ENCODE measurements around the gene RPL31.

Gene RPL31

GRCh38 chr2:100987536-100987935 lies 14.6 kb upstream of the RPL31 start:
- no peaks in the 10 kb centered on the region for H3K36me3 ChIP-seq (ENCODE audit: control insufficient read depth, insufficient read depth, low read length)
- H3K9me3 ChIP-seq (ENCODE audit: control insufficient read depth, insufficient read depth, low read depth, low read length): no peaks in the 10 kb centered on the region
- no peak overlapping the region for H3K4me3 ChIP-seq (ENCODE audit: low read depth, low read length)
- no peaks in the 10 kb centered on the region; the same call in 1 of the 2 replicates for H3K4me1 ChIP-seq (ENCODE audit: control insufficient read depth, insufficient read depth, low read length)
- H3K27ac ChIP-seq (ENCODE audit: low read depth, low read length): no peak overlapping the region
- H3K9ac ChIP-seq (ENCODE audit: low read length): no peak overlapping the region
- H3K27me3 ChIP-seq (ENCODE audit: control insufficient read depth, insufficient read depth, low read length): no peaks in the 10 kb centered on the region

- H3K9ac ChIP-seq (ENCODE audit: low read length): no peak overlapping the region
Observed at GRCh38 chr2:100987974-100988373, 14.1 kb upstream of the RPL31 start.

GRCh38 chr2:100988630-100989417 lies 13.3 kb upstream of the RPL31 start:
- H3K4me3 ChIP-seq (ENCODE audit: low read depth, low read length): no peak overlapping the region
- H3K36me3 ChIP-seq (ENCODE audit: control insufficient read depth, insufficient read depth, low read length): no peaks in the 10 kb centered on the region
- no peaks in the 10 kb centered on the region for H3K9me3 ChIP-seq (ENCODE audit: control insufficient read depth, insufficient read depth, low read depth, low read length)
- no peak overlapping the region for H3K9ac ChIP-seq (ENCODE audit: low read length)
- no peak overlapping the region for H3K27ac ChIP-seq (ENCODE audit: low read depth, low read length)
- H3K27me3 ChIP-seq (ENCODE audit: control insufficient read depth, insufficient read depth, low read length): no peaks in the 10 kb centered on the region
- H3K4me1 ChIP-seq (ENCODE audit: control insufficient read depth, insufficient read depth, low read length): no peaks in the 10 kb centered on the region

More at GRCh38 chr2:100987974-100988373, 14.1 kb upstream of the RPL31 start:
- Histone ChIP-seq H3K36me3 (ENCODE audit: control insufficient read depth, insufficient read depth, low read length) (no peaks in the 10 kb centered on the region), H3K27me3 (ENCODE audit: control insufficient read depth, insufficient read depth, low read length) (no peaks in the 10 kb centered on the region), H3K4me3 (ENCODE audit: low read depth, low read length) (no peak overlapping the region), H3K4me1 (ENCODE audit: control insufficient read depth, insufficient read depth, low read length) (no peaks in the 10 kb centered on the region), H3K9me3 (ENCODE audit: control insufficient read depth, insufficient read depth, low read depth, low read length) (no peaks in the 10 kb centered on the region), H3K27ac (ENCODE audit: low read depth, low read length) (no peak overlapping the region)

DNA sequence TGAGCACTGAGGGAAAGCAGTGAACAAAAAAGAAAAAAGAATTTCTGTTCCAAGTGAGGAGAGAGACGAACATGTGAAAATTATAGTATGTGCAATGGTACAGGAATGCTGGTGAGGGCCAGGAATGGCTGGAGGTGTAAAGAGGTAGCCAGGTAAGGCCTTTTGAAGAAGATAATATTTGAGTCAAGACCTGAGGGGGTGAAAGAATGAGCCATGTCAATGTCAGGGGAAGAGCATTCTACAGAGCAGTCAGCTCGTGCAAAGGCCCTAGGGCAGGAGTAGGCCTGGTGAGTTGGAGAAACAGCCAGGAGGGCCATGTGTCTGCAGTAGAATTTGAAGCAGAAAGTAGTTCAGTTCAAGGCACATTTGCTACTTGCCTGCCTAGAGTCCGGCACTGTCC lies 12.4 kb upstream of the RPL31 start:
- Histone ChIP-seq H3K9ac (ENCODE audit: low read length) (no peak overlapping the region), H3K36me3 (ENCODE audit: control insufficient read depth, insufficient read depth, low read length) (no peaks in the 10 kb centered on the region), H3K27ac (ENCODE audit: low read depth, low read length) (no peak overlapping the region), H3K4me1 (ENCODE audit: control insufficient read depth, insufficient read depth, low read length) (no peaks in the 10 kb centered on the region), H3K4me3 (ENCODE audit: low read depth, low read length) (no peak overlapping the region), H3K9me3 (ENCODE audit: control insufficient read depth, insufficient read depth, low read depth, low read length) (no peaks in the 10 kb centered on the region), H3K27me3 (ENCODE audit: control insufficient read depth, insufficient read depth, low read length) (no peaks in the 10 kb centered on the region)

- Histone ChIP-seq H3K9ac (ENCODE audit: low read length) (no peak overlapping the region), H3K27ac (ENCODE audit: low read depth, low read length) (no peak overlapping the region), H3K4me3 (ENCODE audit: low read depth, low read length) (no peak overlapping the region), H3K36me3 (ENCODE audit: control insufficient read depth, insufficient read depth, low read length) (no peaks in the 10 kb centered on the region), H3K9me3 (ENCODE audit: control insufficient read depth, insufficient read depth, low read depth, low read length) (no peaks in the 10 kb centered on the region), H3K27me3 (ENCODE audit: control insufficient read depth, insufficient read depth, low read length) (no peaks in the 10 kb centered on the region), H3K4me1 (ENCODE audit: control insufficient read depth, insufficient read depth, low read length) (no peaks in the 10 kb centered on the region)
Observed at GRCh38 chr2:100990166-100990565, 11.9 kb upstream of the RPL31 start.

- no peak overlapping the region for H3K27ac ChIP-seq (ENCODE audit: low read depth, low read length)
- no peaks in the 10 kb centered on the region for H3K4me1 ChIP-seq (ENCODE audit: control insufficient read depth, insufficient read depth, low read length)
- H3K9me3 ChIP-seq (ENCODE audit: control insufficient read depth, insufficient read depth, low read depth, low read length): no peaks in the 10 kb centered on the region
- H3K9ac ChIP-seq (ENCODE audit: low read length): no peak overlapping the region
- no peaks in the 10 kb centered on the region for H3K36me3 ChIP-seq (ENCODE audit: control insufficient read depth, insufficient read depth, low read length)
- H3K27me3 ChIP-seq (ENCODE audit: control insufficient read depth, insufficient read depth, low read length): no peaks in the 10 kb centered on the region
- H3K4me3 ChIP-seq (ENCODE audit: low read depth, low read length): no peak overlapping the region
Observed at GRCh38 chr2:100990650-100991403, 11.3 kb upstream of the RPL31 start.

GRCh38 chr2:100991404-100991773 lies 10.7 kb upstream of the RPL31 start:
- H3K36me3 ChIP-seq (ENCODE audit: control insufficient read depth, insufficient read depth, low read length): no peaks in the 10 kb centered on the region
- H3K27me3 ChIP-seq (ENCODE audit: control insufficient read depth, insufficient read depth, low read length): no peaks in the 10 kb centered on the region

GRCh38 chr2:100992262-100992661 lies 9.8 kb upstream of the RPL31 start:
- Histone ChIP-seq H3K9ac (ENCODE audit: low read length) (no peak overlapping the region), H3K27me3 (ENCODE audit: control insufficient read depth, insufficient read depth, low read length) (no peaks in the 10 kb centered on the region), H3K36me3 (ENCODE audit: control insufficient read depth, insufficient read depth, low read length) (no peaks in the 10 kb centered on the region), H3K27ac (ENCODE audit: low read depth, low read length) (no peak overlapping the region), H3K9me3 (ENCODE audit: control insufficient read depth, insufficient read depth, low read depth, low read length) (no peaks in the 10 kb centered on the region), H3K4me3 (ENCODE audit: low read depth, low read length) (no peak overlapping the region), H3K4me1 (ENCODE audit: control insufficient read depth, insufficient read depth, low read length) (no peaks in the 10 kb centered on the region)

More at GRCh38 chr2:100991404-100991773, 10.7 kb upstream of the RPL31 start:
- Histone ChIP-seq H3K9ac (ENCODE audit: low read length) (no peak overlapping the region), H3K4me3 (ENCODE audit: low read depth, low read length) (no peak overlapping the region), H3K9me3 (ENCODE audit: control insufficient read depth, insufficient read depth, low read depth, low read length) (no peaks in the 10 kb centered on the region), H3K27ac (ENCODE audit: low read depth, low read length) (no peak overlapping the region), H3K4me1 (ENCODE audit: control insufficient read depth, insufficient read depth, low read length) (no peaks in the 10 kb centered on the region)

DNA sequence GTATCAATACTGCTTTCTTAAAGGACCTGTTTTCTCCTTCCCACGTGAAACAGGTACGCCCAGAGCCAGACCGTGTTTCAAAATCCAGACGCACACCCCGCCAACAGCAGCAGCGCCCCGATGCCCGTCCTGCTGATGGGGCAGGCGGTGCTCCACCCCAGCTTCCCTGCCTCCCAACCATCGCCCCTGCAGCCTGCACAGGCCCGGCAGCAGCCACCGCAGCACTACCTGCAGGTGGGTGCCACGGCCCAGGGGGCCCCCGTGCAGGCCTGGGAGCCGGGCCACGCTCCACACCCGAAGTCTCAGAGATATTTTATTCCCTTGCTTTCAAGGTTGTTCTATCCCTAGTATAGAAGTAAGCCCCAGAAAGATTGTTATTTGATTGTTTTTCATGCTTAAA lies 8.8 kb upstream of the RPL31 start:
- Histone ChIP-seq H3K36me3 (ENCODE audit: control insufficient read depth, insufficient read depth, low read length) (no peaks in the 10 kb centered on the region), H3K4me1 (ENCODE audit: control insufficient read depth, insufficient read depth, low read length) (no peaks in the 10 kb centered on the region), H3K9me3 (ENCODE audit: control insufficient read depth, insufficient read depth, low read depth, low read length) (no peaks in the 10 kb centered on the region), H3K9ac (ENCODE audit: low read length) (no peak overlapping the region), H3K4me3 (ENCODE audit: low read depth, low read length) (no peak overlapping the region), H3K27me3 (ENCODE audit: control insufficient read depth, insufficient read depth, low read length) (no peaks in the 10 kb centered on the region), H3K27ac (ENCODE audit: low read depth, low read length) (no peak overlapping the region)

GRCh38 chr2:100995309-100996075 lies 6.6 kb upstream of the RPL31 start:
- no peak overlapping the region for H3K9ac ChIP-seq (ENCODE audit: low read length)
- H3K27ac ChIP-seq (ENCODE audit: low read depth, low read length): no peak overlapping the region
- no peaks in the 10 kb centered on the region for H3K36me3 ChIP-seq (ENCODE audit: control insufficient read depth, insufficient read depth, low read length)
- no peak overlapping the region for H3K4me3 ChIP-seq (ENCODE audit: low read depth, low read length)
- no peaks in the 10 kb centered on the region for H3K27me3 ChIP-seq (ENCODE audit: control insufficient read depth, insufficient read depth, low read length)
- H3K4me1 ChIP-seq (ENCODE audit: control insufficient read depth, insufficient read depth, low read length): no peaks in the 10 kb centered on the region
- H3K9me3 ChIP-seq (ENCODE audit: control insufficient read depth, insufficient read depth, low read depth, low read length): no peaks in the 10 kb centered on the region

All from HUES6 (cell line).